HG03135 (cell line): ENCODE results near the gene ZNF287.

Experiments
- ATAC-seq: cut with Tn5 transposase; IDR thresholded peaks from one replicate; pipeline ENCODE4 v1.9.1; 2021; ENCODE audit warnings: mild to moderate bottlenecking, moderate library complexity; ENCODE audit not compliant: unreplicated experiment

ZNF287 gene

GRCh38 chr17:16517477-16517876 is 51.5 kb downstream of the ZNF287 start:
- no peak for ATAC-seq

- ATAC-seq: no peak
Measured at GRCh38 chr17:16516594-16517051, 52.4 kb downstream of the ZNF287 start.

DNA sequence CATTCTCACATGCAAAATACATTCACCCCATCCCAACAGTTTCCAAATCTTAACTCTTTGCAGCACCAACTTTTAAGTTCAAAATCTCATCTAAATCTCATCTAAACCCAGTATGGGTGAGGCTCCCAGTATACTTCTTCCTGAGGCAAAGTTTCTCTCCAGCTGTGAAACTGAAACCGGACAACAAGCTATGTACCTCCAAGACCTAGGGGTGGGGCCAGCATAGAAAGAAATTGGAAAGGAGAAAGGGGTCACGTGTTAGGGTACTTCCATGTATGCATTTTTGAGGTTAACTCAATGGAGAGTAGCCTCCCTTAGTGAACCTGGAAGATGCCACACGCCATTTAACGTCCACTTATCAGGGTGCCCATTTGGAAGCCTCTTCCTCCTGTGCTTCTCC is 53.1 kb downstream of the ZNF287 start:
- no peak for ATAC-seq

- no peak for ATAC-seq
Measured at GRCh38 chr17:16513873-16514272, 55.1 kb downstream of the ZNF287 start.

DNA sequence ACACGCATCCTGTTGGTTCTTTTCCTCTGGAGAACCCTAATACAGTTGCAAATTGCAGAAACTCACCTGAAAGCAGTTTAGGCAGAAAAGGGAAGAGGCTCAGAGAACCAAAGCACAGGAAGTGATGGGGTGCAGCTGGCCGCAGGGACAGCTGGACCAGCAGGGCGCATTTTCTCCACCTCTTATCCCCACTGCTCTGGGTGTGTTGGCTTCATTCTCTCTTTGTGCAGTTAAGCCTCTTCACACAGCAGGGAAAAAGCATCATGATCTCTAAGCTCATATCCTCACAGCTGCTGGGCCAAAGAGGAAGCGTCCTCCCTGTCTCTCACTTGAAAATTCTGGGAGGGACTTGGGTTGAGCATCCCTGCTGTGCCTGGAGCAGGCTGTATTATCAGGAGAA is 57.0 kb downstream of the ZNF287 start:
- ATAC-seq: no peak

DNA sequence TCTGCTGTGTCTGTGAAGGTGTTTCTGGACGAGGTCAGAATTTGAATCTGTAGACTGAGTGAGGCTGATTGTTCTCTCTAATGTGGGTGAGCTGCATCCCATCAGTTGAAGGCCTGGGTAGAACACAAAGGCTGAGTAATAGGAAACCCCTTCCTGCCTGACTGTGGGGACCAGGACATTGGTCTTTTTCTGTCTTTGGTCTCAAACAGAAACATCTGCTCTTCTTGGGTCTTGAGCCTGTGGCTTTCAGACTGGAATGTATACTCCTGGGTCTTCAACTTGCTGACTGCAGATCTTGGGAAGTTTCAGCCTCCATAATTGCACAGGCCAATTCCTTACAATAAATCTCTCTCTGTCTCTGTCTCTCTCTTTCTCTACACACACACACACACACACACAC is 57.4 kb downstream of the ZNF287 start:
- no peak for ATAC-seq

- no peak for ATAC-seq
Measured at GRCh38 chr17:16507918-16508533, 61.0 kb downstream of the ZNF287 start.

GRCh38 chr17:16506188-16506587 is 62.8 kb downstream of the ZNF287 start:
- no peak for ATAC-seq

- no peak for ATAC-seq
Measured at GRCh38 chr17:16504984-16505383, 64.0 kb downstream of the ZNF287 start.
